ENCODE data around the gene RAB3C. TPM values are rescaled to one million over a fixed set of nuclear protein-coding genes. Genes with fewer than 3 reads are reported as not detected.

Gene RAB3C
- total RNA-seq, 1 experiment from 2014 or later = not detected

DNA sequence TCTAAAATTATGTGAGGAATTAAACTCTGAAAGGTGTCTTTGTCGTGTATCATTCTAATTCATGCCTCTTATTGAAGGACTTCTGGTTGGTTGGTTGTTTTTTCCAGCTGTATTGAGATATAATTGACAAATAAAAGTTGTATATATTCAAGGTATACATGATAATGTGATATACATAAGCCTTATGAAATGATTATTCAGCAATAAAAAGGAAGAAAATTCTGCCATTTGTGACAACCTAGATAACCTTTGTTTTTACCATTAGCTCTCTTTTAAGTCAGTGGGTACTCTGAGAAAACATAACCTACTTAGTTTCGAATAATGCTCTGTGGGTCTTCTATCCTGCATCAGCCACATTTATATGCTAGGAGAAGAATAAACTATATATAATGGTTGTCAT, 89.6 kb downstream of the RAB3C start:
- Histone ChIP-seq H3K9me3 (ENCODE audit: control insufficient read depth, insufficient read depth, low read depth, low read length) (no peaks in the 10 kb centered on the region), H3K4me1 (ENCODE audit: control insufficient read depth, insufficient read depth, low read length) (no peaks in the 10 kb centered on the region), H3K27ac (ENCODE audit: low read length) (no peak overlapping the region), H3K4me3 (ENCODE audit: low read depth in 2 of 2, low read length in 2 of 2) (no peak overlapping the region), H3K27me3 (ENCODE audit: control insufficient read depth, insufficient read depth, low read length) (no peaks in the 10 kb centered on the region), H3K36me3 (ENCODE audit: control insufficient read depth, insufficient read depth, low read length) (no peaks in the 10 kb centered on the region)
- no TSS peak for BruUV-seq (replicated peaks)
- intact Hi-C loops (cut with micrococcal nuclease; ENCODE audit: unreplicated experiment) = no loop called here
- no peak for ATAC-seq
- no peak for DNase-seq (ENCODE audit: low read depth, low spot score)
- POLR2A ChIA-PET = no interaction called here
- CTCF ChIA-PET = no interaction called here
- in situ Hi-C loops (cut with HindIII; ENCODE audit: low pct_unique_long_range_greater_than_20kb, low sequenced_read_pairs) = no loop called here
- TF ChIP-seq TCF7L2 (IDR thresholded peaks at IDR 0.05; ENCODE audit: low read depth, low read length) (no peak), POLR2AphosphoS5 (IDR thresholded peaks at IDR 0.05; ENCODE audit: low read depth, low read length) (no peak), SIN3A (IDR thresholded peaks at IDR 0.05; ENCODE audit: borderline replicate concordance, insufficient read depth, low read depth, low read length) (no peak)
- TF ChIP-seq, protein P1, sequence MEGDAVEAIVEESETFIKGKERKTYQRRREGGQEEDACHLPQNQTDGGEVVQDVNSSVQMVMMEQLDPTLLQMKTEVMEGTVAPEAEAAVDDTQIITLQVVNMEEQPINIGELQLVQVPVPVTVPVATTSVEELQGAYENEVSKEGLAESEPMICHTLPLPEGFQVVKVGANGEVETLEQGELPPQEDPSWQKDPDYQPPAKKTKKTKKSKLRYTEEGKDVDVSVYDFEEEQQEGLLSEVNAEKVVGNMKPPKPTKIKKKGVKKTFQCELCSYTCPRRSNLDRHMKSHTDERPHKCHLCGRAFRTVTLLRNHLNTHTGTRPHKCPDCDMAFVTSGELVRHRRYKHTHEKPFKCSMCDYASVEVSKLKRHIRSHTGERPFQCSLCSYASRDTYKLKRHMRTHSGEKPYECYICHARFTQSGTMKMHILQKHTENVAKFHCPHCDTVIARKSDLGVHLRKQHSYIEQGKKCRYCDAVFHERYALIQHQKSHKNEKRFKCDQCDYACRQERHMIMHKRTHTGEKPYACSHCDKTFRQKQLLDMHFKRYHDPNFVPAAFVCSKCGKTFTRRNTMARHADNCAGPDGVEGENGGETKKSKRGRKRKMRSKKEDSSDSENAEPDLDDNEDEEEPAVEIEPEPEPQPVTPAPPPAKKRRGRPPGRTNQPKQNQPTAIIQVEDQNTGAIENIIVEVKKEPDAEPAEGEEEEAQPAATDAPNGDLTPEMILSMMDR (IDR thresholded peaks at IDR 0.05) = no peak
- TF ChIP-seq, protein P2, sequence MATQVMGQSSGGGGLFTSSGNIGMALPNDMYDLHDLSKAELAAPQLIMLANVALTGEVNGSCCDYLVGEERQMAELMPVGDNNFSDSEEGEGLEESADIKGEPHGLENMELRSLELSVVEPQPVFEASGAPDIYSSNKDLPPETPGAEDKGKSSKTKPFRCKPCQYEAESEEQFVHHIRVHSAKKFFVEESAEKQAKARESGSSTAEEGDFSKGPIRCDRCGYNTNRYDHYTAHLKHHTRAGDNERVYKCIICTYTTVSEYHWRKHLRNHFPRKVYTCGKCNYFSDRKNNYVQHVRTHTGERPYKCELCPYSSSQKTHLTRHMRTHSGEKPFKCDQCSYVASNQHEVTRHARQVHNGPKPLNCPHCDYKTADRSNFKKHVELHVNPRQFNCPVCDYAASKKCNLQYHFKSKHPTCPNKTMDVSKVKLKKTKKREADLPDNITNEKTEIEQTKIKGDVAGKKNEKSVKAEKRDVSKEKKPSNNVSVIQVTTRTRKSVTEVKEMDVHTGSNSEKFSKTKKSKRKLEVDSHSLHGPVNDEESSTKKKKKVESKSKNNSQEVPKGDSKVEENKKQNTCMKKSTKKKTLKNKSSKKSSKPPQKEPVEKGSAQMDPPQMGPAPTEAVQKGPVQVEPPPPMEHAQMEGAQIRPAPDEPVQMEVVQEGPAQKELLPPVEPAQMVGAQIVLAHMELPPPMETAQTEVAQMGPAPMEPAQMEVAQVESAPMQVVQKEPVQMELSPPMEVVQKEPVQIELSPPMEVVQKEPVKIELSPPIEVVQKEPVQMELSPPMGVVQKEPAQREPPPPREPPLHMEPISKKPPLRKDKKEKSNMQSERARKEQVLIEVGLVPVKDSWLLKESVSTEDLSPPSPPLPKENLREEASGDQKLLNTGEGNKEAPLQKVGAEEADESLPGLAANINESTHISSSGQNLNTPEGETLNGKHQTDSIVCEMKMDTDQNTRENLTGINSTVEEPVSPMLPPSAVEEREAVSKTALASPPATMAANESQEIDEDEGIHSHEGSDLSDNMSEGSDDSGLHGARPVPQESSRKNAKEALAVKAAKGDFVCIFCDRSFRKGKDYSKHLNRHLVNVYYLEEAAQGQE (IDR thresholded peaks at IDR 0.05; ENCODE audit: insufficient read depth in 1 of 2, low read depth in 2 of 2, low read length in 1 of 2) = no peak

DNA sequence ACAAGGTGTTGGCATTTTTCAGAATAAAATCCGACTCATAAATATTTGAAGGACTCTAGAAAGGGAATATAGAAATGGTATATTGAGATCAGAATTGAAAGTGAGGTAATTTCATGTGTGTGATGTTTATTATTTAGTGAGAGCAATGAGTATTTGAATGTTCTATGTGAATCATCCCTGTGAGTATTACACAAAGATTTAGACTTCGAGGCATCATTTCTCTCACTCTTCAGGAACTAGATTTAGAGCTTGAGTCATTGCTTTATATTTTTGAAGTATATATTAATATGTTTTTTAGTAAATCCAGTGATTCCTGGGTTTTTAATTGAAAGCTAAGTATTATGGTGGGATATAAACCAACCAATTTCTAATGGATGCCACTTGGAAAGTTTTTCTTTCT, 91.2 kb downstream of the RAB3C start:
- no peaks in the 10 kb centered on the region for H3K36me3 ChIP-seq (ENCODE audit: control insufficient read depth, insufficient read depth, low read length)
- no TSS peak for BruUV-seq (replicated peaks)
- intact Hi-C loops (cut with micrococcal nuclease; ENCODE audit: unreplicated experiment) = no loop called here
- DNase-seq (ENCODE audit: low read depth, low spot score) (no peak), ATAC-seq (no peak)
- ChIA-PET POLR2A (no interaction called here), CTCF (no interaction called here)
- H3K9me3 ChIP-seq (ENCODE audit: control insufficient read depth, insufficient read depth, low read depth, low read length) = no peaks in the 10 kb centered on the region
- in situ Hi-C loops (cut with HindIII; ENCODE audit: low pct_unique_long_range_greater_than_20kb, low sequenced_read_pairs) = no loop called here
- no peaks in the 10 kb centered on the region for H3K4me1 ChIP-seq (ENCODE audit: control insufficient read depth, insufficient read depth, low read length)
- H3K27me3 ChIP-seq (ENCODE audit: control insufficient read depth, insufficient read depth, low read length) = no peaks in the 10 kb centered on the region
- no peak overlapping the region for H3K27ac ChIP-seq (ENCODE audit: low read length)
- no peak for TF ChIP-seq SIN3A (IDR thresholded peaks at IDR 0.05; ENCODE audit: borderline replicate concordance, insufficient read depth, low read depth, low read length)
- TF ChIP-seq, protein P1 (IDR thresholded peaks at IDR 0.05) = no peak
- no peak for TF ChIP-seq POLR2AphosphoS5 (IDR thresholded peaks at IDR 0.05; ENCODE audit: low read depth, low read length)
- TF ChIP-seq, protein P2 (IDR thresholded peaks at IDR 0.05; ENCODE audit: insufficient read depth in 1 of 2, low read depth in 2 of 2, low read length in 1 of 2) = no peak
- no peak for TF ChIP-seq TCF7L2 (IDR thresholded peaks at IDR 0.05; ENCODE audit: low read depth, low read length)
- no peak overlapping the region for H3K4me3 ChIP-seq (ENCODE audit: low read depth in 2 of 2, low read length in 2 of 2)

All from Panc1 (cell line).